K562 (cell line): ENCODE results near the gene DNAJC30.

Experiments
- MECOM ChIP-seq: fragments of 250-450 bp; sonication (Bioruptor Pico); IDR thresholded peaks from 2 replicates; pipeline ENCODE4 v1.8.0; 2022; ENCODE audit warnings: inconsistent platforms
- NKRF ChIP-seq: fragments of 450-650 bp; IDR thresholded peaks from 2 replicates; pipeline ENCODE4 v1.6.1; 2016; ENCODE audit warnings: borderline replicate concordance
- ZNF436 ChIP-seq: fragments of 250-450, 450-650 bp; sonication (Bioruptor Pico); formaldehyde crosslinking; IDR thresholded peaks from 2 replicates; pipeline ENCODE4 v1.7.0; 2020; ENCODE audit warnings: mild to moderate bottlenecking
- TF ChIP-seq, protein P1 (sequence below): sonication (generic); formaldehyde crosslinking; IDR thresholded peaks from 2 replicates; pipeline ENCODE4 v1.9.0; 2022; ENCODE audit warnings: mild to moderate bottlenecking, missing genetic modification reagents

DNA sequence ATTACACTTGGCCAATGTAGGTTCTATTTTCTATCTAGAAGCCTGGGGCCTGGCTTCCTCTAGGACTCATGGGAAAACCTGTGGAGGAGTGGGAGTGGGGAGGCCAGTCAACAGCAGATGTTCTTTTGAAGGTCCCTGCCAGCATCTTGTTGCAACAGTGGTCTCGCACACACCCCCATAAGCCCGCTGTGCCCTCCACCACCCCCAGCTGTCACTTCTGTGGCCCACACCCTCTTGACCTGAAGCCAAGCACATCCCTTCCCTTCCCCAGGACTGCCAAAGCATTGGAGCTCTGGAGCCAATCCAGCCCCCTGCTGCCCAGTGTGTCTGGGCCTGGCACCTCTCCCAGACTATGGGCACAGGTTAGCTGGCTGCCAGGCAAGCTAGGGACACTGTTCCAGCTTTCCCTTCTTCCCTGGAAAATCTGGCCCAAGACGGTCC, 38.1 kb upstream of the DNAJC30 start:
- TF ChIP-seq, protein P1, sequence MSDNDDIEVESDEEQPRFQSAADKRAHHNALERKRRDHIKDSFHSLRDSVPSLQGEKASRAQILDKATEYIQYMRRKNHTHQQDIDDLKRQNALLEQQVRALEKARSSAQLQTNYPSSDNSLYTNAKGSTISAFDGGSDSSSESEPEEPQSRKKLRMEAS (CRISPR knock-in tag) = no peak
- TF ChIP-seq NKRF (no peak), ZNF436 (CRISPR knock-in tag) (no peak), MECOM (CRISPR knock-in tag) (no peak)
